GM19238 (cell line): ENCODE data around the gene HTRA3.

ENCODE experiments used
- DNase-seq: peaks from one replicate; pipeline ENCODE4 v3.0.0; 2011; ENCODE audit warnings: low spot score; ENCODE audit not compliant: insufficient read length

Gene HTRA3

DNA sequence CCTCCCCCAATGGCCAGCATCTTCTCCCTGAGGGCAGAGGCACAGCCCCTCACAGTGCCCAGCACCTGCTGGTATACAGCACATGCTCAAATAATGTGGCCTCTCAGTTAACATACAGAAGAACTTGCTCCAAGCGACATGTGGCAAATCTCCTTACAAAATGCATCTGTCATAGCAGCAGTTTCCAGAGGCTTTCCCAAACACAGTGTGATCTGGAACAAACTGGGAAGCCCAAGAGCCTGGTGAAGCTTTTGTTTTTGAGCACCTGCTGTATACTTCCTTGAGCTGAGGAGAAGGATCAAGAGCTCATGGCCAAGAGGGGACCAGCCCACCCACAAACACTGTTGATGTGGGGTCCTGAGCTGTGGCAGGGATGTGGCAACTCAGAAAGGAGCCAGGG, 34.8 kb upstream of the HTRA3 start:
- no peak for DNase-seq

DNA sequence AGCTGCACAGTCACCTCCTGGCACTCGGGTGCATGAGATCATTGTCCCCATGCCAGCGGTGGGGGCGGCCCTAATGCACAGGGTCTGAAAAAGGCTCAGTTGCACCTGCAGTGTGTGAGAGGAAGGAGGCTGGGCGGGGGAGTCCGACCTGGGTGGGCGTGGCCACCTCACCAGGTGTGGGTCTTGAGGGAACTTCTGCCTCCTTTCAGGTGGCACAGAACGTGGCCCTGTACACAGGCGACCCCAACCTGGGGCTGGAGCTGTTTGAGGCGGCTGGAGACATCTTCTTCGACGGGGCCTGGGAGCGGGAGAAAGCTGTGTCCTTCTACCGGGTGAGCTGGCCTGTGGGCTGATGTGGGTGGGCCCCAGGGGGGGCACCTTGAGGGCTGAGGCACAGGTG, 34.3 kb upstream of the HTRA3 start:
- DNase-seq, result no peak

DNA sequence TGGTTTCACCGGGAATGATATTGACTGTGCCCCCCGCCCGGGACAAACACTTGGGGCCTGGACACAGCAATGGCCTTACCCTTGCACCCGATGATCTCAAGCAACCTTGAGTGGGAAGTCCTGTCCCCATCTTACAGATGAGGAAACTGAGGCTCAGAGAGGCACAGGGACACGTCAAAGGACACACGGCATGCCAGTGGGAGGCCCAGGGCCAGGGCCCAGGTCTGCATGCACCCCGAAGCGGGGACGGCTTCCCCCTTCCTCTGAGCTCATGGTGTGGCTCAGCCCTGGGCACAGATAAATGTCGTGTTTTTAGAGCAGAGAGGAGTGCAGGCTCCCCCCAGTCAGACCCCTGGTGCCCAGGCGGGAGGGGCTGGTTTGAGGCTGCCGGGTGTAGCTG, 33.9 kb upstream of the HTRA3 start:
- DNase-seq, result no peak

DNA sequence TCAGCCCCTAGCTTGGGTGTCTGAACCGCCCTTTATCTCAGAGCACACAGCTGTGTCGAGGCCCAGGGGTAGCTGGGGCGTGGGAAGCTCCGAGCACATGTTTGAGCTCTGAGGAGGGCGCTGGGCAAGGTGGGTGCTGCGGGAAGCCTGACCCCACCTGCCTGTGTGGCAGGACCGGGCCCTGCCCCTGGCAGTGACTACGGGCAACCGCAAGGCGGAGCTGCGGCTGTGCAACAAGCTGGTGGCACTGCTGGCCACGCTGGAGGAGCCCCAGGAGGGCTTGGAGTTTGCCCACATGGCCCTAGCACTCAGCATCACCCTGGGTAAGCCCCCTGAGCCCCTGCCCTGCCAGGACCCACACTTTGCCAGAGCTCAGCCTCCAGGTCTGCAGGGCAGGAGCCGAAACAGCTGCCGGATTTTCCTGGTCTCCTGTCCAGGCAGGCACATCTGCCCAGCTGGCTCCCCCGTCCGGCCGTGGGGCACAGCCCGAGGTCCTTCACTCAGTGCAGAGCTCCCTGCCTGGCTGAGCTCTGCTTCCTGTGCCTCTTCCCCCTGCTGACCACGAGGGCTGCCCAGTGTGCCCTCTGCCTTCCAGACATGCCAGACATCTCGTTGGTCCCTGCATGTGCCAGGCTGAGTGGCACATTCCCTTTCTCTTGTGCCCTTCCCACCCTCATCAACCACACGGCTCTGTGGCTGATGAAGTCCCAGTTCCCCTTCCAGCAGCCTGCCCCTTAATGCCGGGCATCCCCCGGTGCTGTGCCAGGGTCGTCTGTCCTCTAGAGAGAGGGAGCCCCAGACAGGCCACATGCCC, 33.2 kb upstream of the HTRA3 start:
- DNase-seq, result no peak

DNA sequence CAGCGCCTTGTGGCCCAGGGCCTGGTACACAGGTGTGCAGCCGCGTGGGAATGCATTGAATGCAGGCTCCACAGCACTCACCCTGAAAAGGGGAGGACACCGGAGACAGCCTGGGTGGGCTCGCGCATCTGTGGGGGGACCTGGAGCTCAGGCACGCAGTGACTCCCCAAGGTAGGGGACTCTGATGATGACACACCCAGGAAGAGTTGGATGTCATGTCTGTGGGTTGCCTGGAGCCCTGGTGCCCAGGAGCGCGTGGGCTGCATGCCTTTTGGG, 32.7 kb upstream of the HTRA3 start:
- no peak for DNase-seq

DNA sequence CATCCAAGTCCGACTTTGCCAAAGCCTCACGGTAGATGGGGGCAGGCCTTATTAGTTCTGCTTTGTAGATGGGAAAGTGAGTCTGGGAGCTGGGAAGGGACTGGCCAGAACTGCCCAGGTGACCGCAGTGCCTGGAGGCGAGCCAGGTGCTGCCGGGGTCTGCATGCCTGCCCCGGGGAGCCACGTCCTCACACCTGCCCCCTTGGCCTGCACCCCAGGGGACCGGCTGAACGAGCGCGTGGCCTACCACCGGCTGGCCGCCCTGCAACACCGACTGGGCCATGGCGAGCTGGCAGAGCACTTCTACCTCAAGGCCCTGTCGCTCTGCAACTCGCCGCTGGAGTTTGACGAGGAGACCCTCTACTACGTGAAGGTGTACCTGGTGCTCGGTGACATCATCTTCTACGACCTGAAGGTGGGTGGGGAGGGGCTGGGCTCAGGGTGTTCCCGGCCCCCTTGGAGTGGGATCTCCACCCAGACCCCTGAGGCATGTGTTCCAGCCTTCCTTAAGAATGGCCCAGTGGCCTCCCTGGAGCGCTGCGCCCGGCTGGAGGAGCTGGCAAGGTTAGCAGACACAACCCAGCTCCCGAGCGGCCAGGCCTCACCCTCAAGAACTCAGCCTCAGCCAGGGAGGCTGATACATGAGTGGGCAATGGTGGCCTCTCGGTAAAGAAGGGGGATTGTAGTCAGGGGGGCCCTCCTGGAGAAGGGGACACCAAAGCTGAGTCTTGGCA, 32.1 kb upstream of the HTRA3 start:
- no peak for DNase-seq

GRCh38 chr4:8238036-8238511, 31.5 kb upstream of the HTRA3 start:
- no peak for DNase-seq

DNA sequence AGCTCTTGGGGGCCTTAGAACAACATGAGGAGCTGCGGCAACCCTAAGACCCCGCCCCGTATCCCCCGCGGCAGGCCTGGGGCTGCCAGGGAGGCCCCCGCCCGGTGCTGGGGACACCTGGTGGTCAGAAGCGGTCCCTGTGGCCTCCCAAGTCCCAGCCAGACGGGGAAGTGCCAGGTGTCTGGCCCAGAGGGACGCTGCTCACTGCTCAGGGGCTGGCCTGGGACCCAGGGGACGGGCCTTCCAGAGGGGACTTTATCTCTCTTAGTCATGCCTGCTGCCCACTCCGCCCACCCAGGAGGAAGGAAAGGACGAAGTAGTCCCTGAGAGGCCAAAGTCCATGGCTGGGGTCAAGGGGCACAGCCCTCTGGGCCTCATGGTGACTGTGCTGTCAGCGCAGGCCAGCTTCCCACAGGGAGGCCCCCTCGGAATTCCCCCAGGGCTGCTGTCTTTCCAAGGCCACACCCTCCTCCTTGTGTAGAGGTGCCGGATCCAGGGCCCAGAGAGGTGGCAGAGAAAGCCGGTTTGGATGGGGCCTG, 31.0 kb upstream of the HTRA3 start:
- DNase-seq, result no peak

- DNase-seq, result no peak
Measured at GRCh38 chr4:8239226-8239625, 30.3 kb upstream of the HTRA3 start.

DNA sequence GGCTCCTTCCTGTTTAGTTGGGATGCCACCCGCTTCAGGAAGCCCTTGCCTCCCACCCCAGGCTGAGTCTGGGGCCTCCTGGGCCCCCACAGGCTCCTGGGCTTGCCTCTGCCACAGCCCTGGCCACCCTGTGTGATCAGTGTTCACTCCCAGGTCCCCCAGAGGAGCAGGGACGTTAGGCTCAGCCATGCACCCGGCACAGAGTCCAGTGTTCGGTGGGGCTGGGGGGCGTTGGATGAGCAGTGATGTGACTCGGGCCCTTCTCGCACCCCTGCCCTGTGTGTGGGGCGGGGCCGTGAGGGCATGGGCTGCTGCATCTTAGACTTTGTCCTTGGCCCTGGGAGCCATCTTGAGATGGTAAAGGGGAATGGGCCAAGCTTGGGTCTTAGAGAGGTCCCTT, 29.9 kb upstream of the HTRA3 start:
- DNase-seq, result no peak

- no peak for DNase-seq
Measured at GRCh38 chr4:8240211-8241041, 29.1 kb upstream of the HTRA3 start.

DNA sequence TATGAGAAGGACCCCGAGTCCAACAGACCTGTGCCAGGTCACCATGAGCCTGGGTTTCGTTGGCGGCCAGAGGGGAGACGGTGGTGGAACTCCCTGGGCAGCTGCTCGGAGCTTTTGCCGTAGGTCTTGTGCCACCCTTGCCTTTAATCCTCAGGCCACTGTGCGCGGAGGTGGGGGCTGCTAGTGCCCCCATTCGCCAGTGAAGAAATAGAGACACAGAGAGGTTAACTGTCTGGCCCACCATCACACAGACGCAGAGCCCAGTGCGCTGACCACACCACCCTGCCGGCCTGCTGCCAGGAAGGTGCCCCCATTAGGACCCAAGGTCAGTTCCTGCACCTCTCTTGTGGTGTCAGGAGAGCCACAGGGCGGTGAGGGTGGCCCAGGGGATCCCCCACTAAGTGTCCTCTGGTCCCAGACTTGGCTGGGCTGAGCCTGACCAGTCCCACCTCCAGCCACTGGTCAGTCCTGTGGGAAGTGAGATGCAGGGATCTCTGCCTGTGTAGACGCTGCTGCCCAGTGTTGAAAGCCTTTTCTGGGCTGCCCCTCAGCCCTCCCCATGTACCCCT, 28.3 kb upstream of the HTRA3 start:
- DNase-seq, result no peak

DNA sequence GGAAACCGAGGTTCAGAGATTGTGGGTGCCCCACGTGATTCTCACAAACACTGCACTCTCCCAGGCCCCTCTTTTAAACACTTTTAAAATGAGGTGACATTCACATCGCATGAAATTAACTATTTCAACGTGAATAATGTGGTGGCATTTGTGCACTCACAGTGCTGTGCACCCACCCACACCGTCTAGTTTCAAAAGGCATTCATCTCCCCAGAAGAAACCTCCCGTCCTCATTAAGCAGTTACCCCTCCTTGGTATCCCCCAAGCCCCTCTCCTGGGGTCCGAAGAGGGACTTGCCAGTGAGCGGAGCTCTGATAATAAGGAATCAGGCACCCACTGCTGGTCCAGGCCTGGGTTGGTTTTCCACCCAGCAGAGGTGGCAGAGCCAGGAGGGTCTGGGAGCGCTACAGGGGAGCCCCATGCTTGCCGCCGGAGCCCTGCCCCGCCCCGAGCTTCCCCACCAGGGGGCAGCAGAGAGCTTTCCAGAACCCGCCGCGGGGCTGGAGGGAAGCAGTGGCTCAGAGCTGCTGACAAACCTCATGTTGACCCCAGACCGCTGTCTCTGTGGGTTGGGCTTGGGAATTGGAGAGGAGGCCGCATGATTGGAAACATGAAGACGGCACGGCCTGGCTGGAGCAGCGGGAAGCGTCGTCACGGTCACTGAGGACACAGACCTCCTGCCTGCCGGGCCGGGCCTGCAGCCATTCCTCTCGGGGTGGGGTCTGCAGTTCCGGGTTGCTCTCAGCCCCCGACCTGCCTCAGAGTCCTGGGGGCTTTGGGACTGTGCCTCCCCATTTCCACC, 27.5 kb upstream of the HTRA3 start:
- peak; percentile 94 for DNase-seq

DNA sequence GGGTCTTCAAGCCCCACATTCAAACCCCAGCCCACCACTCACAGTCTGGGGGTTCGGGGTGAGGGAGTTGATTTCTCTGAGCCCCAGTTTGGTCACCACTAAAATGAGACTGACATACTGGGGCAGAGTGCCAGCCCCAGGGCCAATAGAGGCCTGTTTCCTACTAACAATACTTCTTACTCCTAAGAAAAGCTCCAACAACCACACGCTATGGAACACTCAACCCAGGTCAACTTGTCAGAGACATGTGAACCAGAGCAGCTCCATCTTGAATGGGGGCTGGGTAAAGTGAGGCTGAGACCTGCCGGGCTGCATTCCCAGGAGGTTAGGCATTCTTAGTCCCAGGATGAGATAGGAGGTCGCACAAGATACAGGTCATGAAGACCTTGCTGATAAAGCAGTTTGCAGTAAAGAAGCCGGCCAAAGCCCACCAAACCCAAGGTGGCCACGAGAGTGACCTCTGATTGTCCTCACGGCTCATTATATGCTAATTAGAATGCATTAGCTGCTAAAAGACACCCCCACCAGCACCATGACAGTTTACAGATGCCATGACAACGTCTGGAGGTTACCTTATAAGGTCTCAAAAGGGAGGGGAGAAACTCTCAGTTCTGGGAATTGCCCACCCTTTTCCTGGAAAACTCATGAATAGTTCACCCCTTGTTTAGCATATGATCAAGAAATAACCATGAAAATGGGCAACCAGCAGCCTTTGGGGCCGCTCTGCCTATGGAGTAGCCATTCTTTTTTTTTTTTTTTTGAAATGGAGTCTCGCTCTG, 26.6 kb upstream of the HTRA3 start:
- DNase-seq, result no peak

DNA sequence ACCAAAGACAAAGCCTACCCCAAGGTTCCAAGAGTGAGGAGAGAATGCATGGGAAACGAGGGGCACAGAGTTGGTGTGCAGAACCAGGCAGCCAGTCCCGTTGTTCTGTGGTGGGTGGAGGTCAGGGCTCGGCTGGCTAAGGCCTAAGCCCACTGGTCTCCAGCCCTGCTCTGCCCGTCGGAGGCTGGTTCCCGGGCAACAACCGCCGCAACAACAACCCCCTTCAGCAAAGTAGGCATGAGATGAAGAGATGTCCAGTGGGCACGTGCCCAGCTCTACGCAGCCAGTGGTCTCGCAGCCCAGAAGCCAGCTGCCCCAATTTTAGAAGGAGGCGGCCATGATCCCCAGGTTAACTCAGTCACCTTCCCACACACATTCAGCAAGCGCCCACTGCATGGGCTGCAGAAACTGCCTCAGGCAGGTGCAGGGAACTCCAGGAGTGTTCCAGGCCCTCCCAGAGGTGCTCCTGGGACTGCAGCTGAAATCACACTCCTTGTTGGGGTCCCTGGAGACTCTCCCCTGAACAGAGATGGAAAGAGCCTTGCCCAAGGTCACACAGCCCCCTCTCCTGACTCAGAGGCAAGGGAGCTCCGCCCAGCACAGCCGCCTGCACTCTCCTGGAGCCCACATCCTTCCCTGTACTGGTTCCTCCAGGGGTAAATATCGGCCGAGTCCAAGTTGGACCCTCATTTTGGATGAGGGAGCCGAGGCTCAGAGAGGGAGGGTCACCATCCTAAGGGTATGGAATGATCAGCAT, 25.4 kb upstream of the HTRA3 start:
- no peak for DNase-seq

DNA sequence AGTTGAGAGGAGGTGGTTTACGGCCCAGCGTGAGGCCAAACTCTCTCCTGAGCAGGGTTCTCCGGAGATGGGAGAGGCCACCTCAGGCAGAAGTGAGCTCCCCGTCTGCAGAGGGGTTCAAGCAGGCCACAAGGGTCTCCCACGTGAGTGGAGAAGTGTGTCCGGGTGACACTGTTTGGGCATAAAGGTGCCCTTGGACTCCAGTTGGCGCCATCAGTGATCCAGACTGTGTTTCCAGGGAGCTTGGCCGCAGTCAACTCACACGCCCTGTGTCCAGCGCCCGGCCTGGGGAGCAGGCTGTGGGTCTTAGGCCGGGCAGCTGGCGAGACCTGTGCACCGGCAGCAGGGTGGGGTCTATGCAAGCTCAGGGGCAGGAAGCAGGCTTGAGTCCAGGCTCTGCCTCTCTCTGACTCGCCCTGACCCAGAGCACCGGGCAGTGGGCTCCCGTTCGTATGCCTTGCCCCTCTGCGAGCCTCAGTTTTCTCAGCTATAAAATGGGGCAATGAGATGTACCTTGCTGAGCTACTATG, 24.6 kb upstream of the HTRA3 start:
- DNase-seq, result no peak

GRCh38 chr4:8245884-8246833, 23.4 kb upstream of the HTRA3 start:
- DNase-seq, result no peak
